B cell (primary cell): ENCODE measurements around the gene B3GNT7. TPM values are rescaled to one million over a fixed set of nuclear protein-coding genes. Genes with fewer than 3 reads are reported as not detected.
"Not testable (repeated sequence)": the region's sequence is repeated elsewhere in the genome, so short reads cannot be mapped to it uniquely, and the experiment has no call there.

Source experiments
- ATAC-seq: fragments of 200-7000 bp; cut with Tn5 transposase; one replicate; pipeline ENCODE4 v1.10.0; 2021; ENCODE audit warnings: low read depth, mild to moderate bottlenecking, moderate number of reproducible peaks, moderate library complexity
- CTCF ChIA-PET: fragments of 350-600 bp; sonication (Branson Sonifier 250); formaldehyde crosslinking; loops from one replicate; lab custom pipeline; 2021; ENCODE audit warnings: antibody characterized with exemption, inconsistent platforms; lab: Charles Lee
- POLR2A ChIA-PET: fragments of 350-600 bp; sonication (Branson Sonifier 250); formaldehyde crosslinking; loops from one replicate; lab custom pipeline; 2021; ENCODE audit warnings: antibody characterized with exemption; lab: Charles Lee
- DNase-seq: peaks from one replicate; pipeline ENCODE4 v3.0.0; 2013
- H2AFZ ChIP-seq: 2 replicates; pipeline ENCODE4 v1.6.1; 2012; ENCODE audit warnings: mild to moderate bottlenecking, low read depth, low read length; ENCODE audit not compliant: insufficient read depth, poor library complexity, severe bottlenecking
- H3K27ac ChIP-seq, 2 donors: 1 replicate in 1 of 2; 2 replicates in 1 of 2; pipeline ENCODE4 v1.5.1; 2012 to 2013; ENCODE audit warnings: low read length in 2 of 2, mild to moderate bottlenecking in 2 of 2, moderate library complexity in 1 of 2
- H3K27me3 ChIP-seq, 4 experiments: fragments of 200-600 bp in 1 of 4; sonication (generic) in 1 of 4; replicated peaks in 1 of 4; 1 replicate in 2 of 4; 2 replicates in 2 of 4; pipeline versions ENCODE4 v1.6.1 to v1.7.0; 2013 to 2016; ENCODE audit warnings: low read length in 3 of 4, mild to moderate bottlenecking in 2 of 4, mixed read lengths in 1 of 4, moderate library complexity in 1 of 4; ENCODE audit not compliant: insufficient read depth in 4 of 4, control insufficient read depth in 3 of 4; ENCODE audit errors: control extremely low read depth in 1 of 4
- H3K36me3 ChIP-seq, 2 experiments: replicated peaks in 1 of 2; 1 replicate in 1 of 2; 2 replicates in 1 of 2; pipeline versions ENCODE4 v1.6.1 to v1.7.1; 2013; ENCODE audit warnings: low read length in 1 of 2; ENCODE audit not compliant: insufficient read depth in 2 of 2, control insufficient read depth in 1 of 2; ENCODE audit errors: control extremely low read depth in 1 of 2, extremely low read depth in 1 of 2
- H3K4me1 ChIP-seq, 2 donors: fragments of 200-600 bp in 1 of 2; sonication (generic) in 1 of 2; 1 replicate in 1 of 2; 2 replicates in 1 of 2; pipeline versions ENCODE4 v1.5.1 to v1.6.1; 2013 to 2017; ENCODE audit warnings: low read length in 2 of 2; ENCODE audit not compliant: control insufficient read depth in 2 of 2, insufficient read depth in 2 of 2
- H3K4me2 ChIP-seq: replicated peaks from 2 replicates; pipeline ENCODE3; 2012; ENCODE audit warnings: mild to moderate bottlenecking, low read depth, low read length; ENCODE audit not compliant: poor library complexity, severe bottlenecking
- H3K4me3 ChIP-seq, 5 experiments: fragments of 200-600 bp in 1 of 5; sonication (generic) in 1 of 5; 1 replicate in 3 of 5; 2 replicates in 2 of 5; pipeline versions ENCODE4 v1.5.1 to v1.7.0; 2011 to 2016; ENCODE audit warnings: low read length in 4 of 5, mild to moderate bottlenecking in 4 of 5, low read depth in 2 of 5, control low read depth in 1 of 5, moderate library complexity in 1 of 5; ENCODE audit not compliant: insufficient read depth in 1 of 5; ENCODE audit errors: control extremely low read depth in 1 of 5, extremely low read depth in 1 of 5
- H3K79me2 ChIP-seq: fragments of 200-600 bp; sonication (generic); one replicate; pipeline ENCODE4 v1.6.0; 2016; ENCODE audit warnings: low read length; ENCODE audit not compliant: control insufficient read depth, insufficient read depth
- H3K9ac ChIP-seq: fragments of 200-600 bp; sonication (generic); 2 replicates; pipeline ENCODE4 v1.6.1; 2017; ENCODE audit warnings: mild to moderate bottlenecking, low read length, moderate library complexity
- H3K9me3 ChIP-seq, 3 donors: one replicate each; pipeline versions ENCODE4 v1.6.1 to v1.7.1; 2013; ENCODE audit warnings: low read length in 2 of 3; ENCODE audit not compliant: control insufficient read depth in 2 of 3, insufficient read depth in 1 of 3; ENCODE audit errors: control extremely low read depth in 1 of 3
- H4K20me1 ChIP-seq: 2 replicates; pipeline ENCODE4 v1.6.0; 2012; ENCODE audit warnings: mild to moderate bottlenecking, low read length; ENCODE audit not compliant: insufficient read depth, control insufficient read depth, poor library complexity, severe bottlenecking
- H3K27ac Mint-ChIP-seq: one replicate; pipeline ENCODE4 v1.8.0; 2021; ENCODE audit warnings: mixed read lengths
- H3K27me3 Mint-ChIP-seq: one replicate; pipeline ENCODE4 v1.8.0; 2021; ENCODE audit warnings: mixed read lengths
- H3K4me1 Mint-ChIP-seq: one replicate; pipeline ENCODE4 v1.8.0; 2021; ENCODE audit warnings: mixed read lengths
- H3K4me3 Mint-ChIP-seq: one replicate; pipeline ENCODE4 v1.8.0; 2021; ENCODE audit warnings: mixed read lengths
- H3K9me3 Mint-ChIP-seq: one replicate; pipeline ENCODE4 v1.8.0; 2022; ENCODE audit warnings: mixed read lengths; ENCODE audit not compliant: insufficient read depth
- CTCF ChIP-seq: fragments of 200-600 bp; IDR thresholded peaks from one replicate; pipeline ENCODE4 v1.8.0; 2022; ENCODE audit warnings: antibody characterized with exemption, mild to moderate bottlenecking
- EZH2 ChIP-seq: IDR thresholded peaks from 2 replicates; pipeline ENCODE4 v1.6.1; 2012; ENCODE audit warnings: borderline replicate concordance, low read depth, mild to moderate bottlenecking, moderate library complexity, low read length; ENCODE audit not compliant: insufficient read depth, poor library complexity, severe bottlenecking
- WGBS: methylation state at CpG from one replicate; pipeline ENCODE4 v1.1.5; 2013; ENCODE audit warnings: missing lambda C conversion rate; ENCODE audit not compliant: insufficient coverage; 5-methylcytosine and 5-hydroxymethylcytosine counted together
- intact Hi-C: fragments of 100-400 bp; cut with micrococcal nuclease; formaldehyde crosslinking; loops from one replicate; pipeline ENCODE4 v1.10.0; 2022
- polyA plus RNA-seq: library from polyadenylated mRNA; depleted of rRNA; stranded (reverse); fragments of >200 nt; gene quantifications from 2 replicates; pipeline ENCODE4 v1.2.3, GENCODE V29; 2012
- total RNA-seq, 2 donors: library from RNA; stranded (reverse); fragments of 120-200 nt in 1 of 2; gene quantifications; 1 replicate in 1 of 2; 2 replicates in 1 of 2; pipeline versions ENCODE4 v1.2.3 to v1.2.4, GENCODE V29; 2013 to 2022

The B3GNT7 gene
- total and polyA plus RNA-seq, 2 donors (not counting 1 experiment from before 2014, with no cell fraction given) = 5.7 to 14.3 TPM

GRCh38 chr2:231399853-231400680, 4.6 kb downstream of the B3GNT7 start:
- peaks cover 7 to 13% of the 10 kb centered on the region in 2 donors for H3K4me1 ChIP-seq
- ChIA-PET POLR2A (interaction anchor here (0.6 kb wide), 1 partner anchor 64 kb away, joined by 4 read pairs; no protein-coding TSS in a partner anchor), CTCF (interaction anchor here (0.7 to 21.6 kb wide), 13 partner anchors 10 to 296 kb away, joined by 3 to 325 read pairs (median 4); no protein-coding TSS in a partner anchor)
- H3K4me3 ChIP-seq = no peak overlapping the region
- H3K9me3 ChIP-seq = peaks cover 0 to 2% (median 0%) of the 10 kb centered on the region in 3 donors
- peaks cover 3% of the 10 kb centered on the region for H3K79me2 ChIP-seq
- H3K4me1 Mint-ChIP-seq = peaks cover 27% of the 10 kb centered on the region
- no peak for DNase-seq
- WGBS = 90% methylated on average over 8 of the region's 12 CpGs
- no peak for ATAC-seq
- H4K20me1 ChIP-seq = no peaks in the 10 kb centered on the region
- H2AFZ ChIP-seq = no peak overlapping the region
- intact Hi-C loops = loop anchor here (10.0 kb wide), 1 partner anchor 525 kb away; no protein-coding TSS in a partner anchor
- H3K9ac ChIP-seq = no peak overlapping the region
- H3K36me3 ChIP-seq = peaks cover 0 to 8% of the 10 kb centered on the region in 2 experiments
- H3K27me3 ChIP-seq = no peaks in the 10 kb centered on the region
- H3K27ac Mint-ChIP-seq = peak overlapping the region; percentile 56
- TF ChIP-seq CTCF (no peak), EZH2 (no peak)
- H3K27me3 Mint-ChIP-seq = no peaks in the 10 kb centered on the region
- H3K4me3 Mint-ChIP-seq = no peak overlapping the region
- no peak overlapping the region for H3K4me2 ChIP-seq
- H3K27ac ChIP-seq = no peak overlapping the region
- no peaks in the 10 kb centered on the region for H3K9me3 Mint-ChIP-seq

GRCh38 chr2:231400681-231401080, 5.2 kb downstream of the B3GNT7 start:
- H4K20me1 ChIP-seq, H3K9ac ChIP-seq, intact Hi-C loops, H3K36me3 ChIP-seq, H3K27me3 Mint-ChIP-seq, DNase-seq, H3K27ac Mint-ChIP-seq, H3K4me3 ChIP-seq, H3K79me2 ChIP-seq, H3K27me3 ChIP-seq, POLR2A ChIA-PET, H2AFZ ChIP-seq, H3K9me3 Mint-ChIP-seq, ATAC-seq, H3K4me3 Mint-ChIP-seq, H3K9me3 ChIP-seq, H3K27ac ChIP-seq, H3K4me2 ChIP-seq: not testable (repeated sequence)
- H3K4me1 Mint-ChIP-seq = peaks cover 32% of the 10 kb centered on the region
- CTCF ChIA-PET = interaction anchor here (0.9 to 21.6 kb wide), 12 partner anchors 9 to 297 kb away, joined by 3 to 325 read pairs (median 4); no protein-coding TSS in a partner anchor
- peaks cover 10 to 16% of the 10 kb centered on the region in 2 donors for H3K4me1 ChIP-seq
- WGBS = no CpG with 5 or more reads among the region's 8 CpGs

DNA sequence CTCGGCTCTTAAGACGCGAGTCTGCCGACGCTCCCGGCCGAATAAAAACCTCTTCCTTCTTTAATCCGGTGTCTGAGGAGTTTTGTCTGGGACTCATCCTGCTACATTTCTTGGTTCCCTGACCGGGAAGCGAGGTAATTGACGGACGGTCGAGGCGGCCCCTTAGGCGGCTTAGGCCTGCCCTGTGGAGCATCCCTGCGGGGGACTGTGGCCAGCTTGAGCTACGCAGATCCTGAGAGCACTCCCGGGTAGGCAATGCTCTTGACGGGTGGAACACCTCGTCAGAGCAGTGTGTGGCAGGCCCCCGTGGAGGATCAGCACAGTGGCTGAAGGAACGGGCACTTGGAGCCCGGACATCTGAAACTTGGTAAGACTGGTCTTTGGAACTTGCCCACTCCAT, 5.6 kb downstream of the B3GNT7 start:
- POLR2A ChIA-PET, H4K20me1 ChIP-seq: not testable (repeated sequence)

More for the DNA sequence above, 5.6 kb downstream of the B3GNT7 start:
- H3K27ac Mint-ChIP-seq, H3K36me3 ChIP-seq, H2AFZ ChIP-seq, H3K27ac ChIP-seq, H3K9me3 Mint-ChIP-seq, H3K4me2 ChIP-seq, intact Hi-C loops, H3K9me3 ChIP-seq, H3K27me3 ChIP-seq, H3K9ac ChIP-seq, H3K4me3 Mint-ChIP-seq, ATAC-seq, DNase-seq, H3K4me3 ChIP-seq, H3K79me2 ChIP-seq, H3K27me3 Mint-ChIP-seq: not testable (repeated sequence)
- CTCF ChIA-PET = interaction anchor here (0.9 to 21.6 kb wide), 8 partner anchors 8 to 174 kb away, joined by 3 to 325 read pairs (median 5); no protein-coding TSS in a partner anchor
- peaks cover 36% of the 10 kb centered on the region for H3K4me1 Mint-ChIP-seq
- WGBS = 98% methylated on average over 22 of the region's 23 CpGs
- peaks cover 10 to 16% of the 10 kb centered on the region in 2 donors for H3K4me1 ChIP-seq
